GOT3 (cell line): ENCODE results near the gene APOBEC3H.

ENCODE experiments used
- DNase-seq: peaks from one replicate; lab custom pipeline; 2025; ENCODE audit warnings: mixed read lengths; lab: John Stamatoyannopoulos, UW

The APOBEC3H gene

GRCh38 chr22:39110631-39111561 lies 13.9 kb downstream of the APOBEC3H start:
- no peak for DNase-seq

GRCh38 chr22:39114112-39114511 lies 17.1 kb downstream of the APOBEC3H start:
- DNase-seq: no peak

GRCh38 chr22:39115570-39115969 lies 18.5 kb downstream of the APOBEC3H start:
- DNase-seq: no peak

GRCh38 chr22:39115977-39116621 lies 19.1 kb downstream of the APOBEC3H start:
- no peak for DNase-seq

- no peak for DNase-seq
Observed at GRCh38 chr22:39117585-39118191, 20.6 kb downstream of the APOBEC3H start.

- no peak for DNase-seq
Observed at GRCh38 chr22:39120983-39121382, 23.9 kb downstream of the APOBEC3H start.

GRCh38 chr22:39122772-39123470 lies 25.9 kb downstream of the APOBEC3H start:
- DNase-seq: no peak

GRCh38 chr22:39123751-39124581 lies 26.9 kb downstream of the APOBEC3H start:
- no peak for DNase-seq

GRCh38 chr22:39125622-39126021 lies 28.6 kb downstream of the APOBEC3H start:
- DNase-seq: no peak

- DNase-seq: no peak
Observed at GRCh38 chr22:39128508-39128907, 31.5 kb downstream of the APOBEC3H start.

GRCh38 chr22:39129081-39129480 lies 32.0 kb downstream of the APOBEC3H start:
- DNase-seq: no peak

- no peak for DNase-seq
Observed at GRCh38 chr22:39129746-39130145, 32.7 kb downstream of the APOBEC3H start.

GRCh38 chr22:39130152-39130704 lies 33.2 kb downstream of the APOBEC3H start:
- no peak for DNase-seq

- no peak for DNase-seq
Observed at GRCh38 chr22:39130892-39131855, 34.1 kb downstream of the APOBEC3H start.

GRCh38 chr22:39132281-39132680 lies 35.2 kb downstream of the APOBEC3H start:
- DNase-seq: no peak

GRCh38 chr22:39132871-39133524 lies 36.0 kb downstream of the APOBEC3H start:
- DNase-seq: no peak

- DNase-seq: no peak
Observed at GRCh38 chr22:39133871-39134270, 36.8 kb downstream of the APOBEC3H start.

GRCh38 chr22:39134366-39135091 lies 37.5 kb downstream of the APOBEC3H start:
- DNase-seq: no peak
